Testis (tissue), 2 donors: ENCODE results near the gene TBXA2R.

ENCODE experiments used
- CTCF ChIP-seq, 3 experiments: fragments of 450-650 bp in 2 of 3; fragments of 200-600 bp in 1 of 3; sonication (generic) in 1 of 3; IDR thresholded peaks; one replicate each; pipeline ENCODE4 v1.5.1; 2016 to 2019; ENCODE audit warnings: antibody characterized with exemption in 3 of 3, mild to moderate bottlenecking in 2 of 3, moderate library complexity in 1 of 3
- POLR2A ChIP-seq: fragments of 450-650 bp; IDR thresholded peaks from one replicate; pipeline ENCODE4 v1.6.1; 2017; ENCODE audit warnings: antibody characterized with exemption, mild to moderate bottlenecking, moderate library complexity

DNA sequence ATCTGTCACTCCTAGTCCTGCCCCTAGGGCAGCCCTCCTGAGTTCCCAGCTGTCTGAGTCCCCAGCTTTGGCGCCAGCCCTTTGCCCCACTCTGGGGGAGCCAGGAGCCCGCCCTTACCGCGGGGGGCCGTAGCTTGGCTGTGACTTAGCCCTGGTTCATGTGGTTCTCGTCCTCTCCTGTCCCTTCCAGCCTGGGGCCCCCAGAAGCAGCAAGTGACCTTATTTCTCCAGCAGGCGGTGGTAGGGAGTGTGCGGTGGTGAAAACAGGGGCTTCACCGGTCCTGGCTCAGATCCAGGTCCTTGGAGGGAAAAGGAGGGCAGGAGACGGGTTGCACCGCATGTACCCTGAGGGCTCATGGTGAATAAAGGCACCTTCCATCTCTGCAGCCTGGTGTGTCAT is 13.5 kb downstream of the TBXA2R start:
- TF ChIP-seq CTCF (IDR thresholded peaks at IDR 0.05) (no peak), POLR2A (no peak)
